ENCODE data around the gene ANXA5.

- TF ChIP-seq CTCF (conservative IDR thresholded peaks at IDR 0.05; ENCODE audit: low read depth in 2 of 2): no peak
- no peak for TF ChIP-seq POLR2AphosphoS5 (IDR thresholded peaks at IDR 0.05; ENCODE audit: low read depth)
These were observed 27.6 kb downstream of the ANXA5 start for GRCh38 chr4:121669163-121669550.
